HG03108 (cell line): ENCODE results near the gene SLIT3.

ENCODE experiments used
- ATAC-seq: cut with Tn5 transposase; IDR thresholded peaks from one replicate; pipeline ENCODE4 v1.9.1; 2021; ENCODE audit warnings: moderate library complexity; ENCODE audit not compliant: unreplicated experiment

The SLIT3 gene

DNA sequence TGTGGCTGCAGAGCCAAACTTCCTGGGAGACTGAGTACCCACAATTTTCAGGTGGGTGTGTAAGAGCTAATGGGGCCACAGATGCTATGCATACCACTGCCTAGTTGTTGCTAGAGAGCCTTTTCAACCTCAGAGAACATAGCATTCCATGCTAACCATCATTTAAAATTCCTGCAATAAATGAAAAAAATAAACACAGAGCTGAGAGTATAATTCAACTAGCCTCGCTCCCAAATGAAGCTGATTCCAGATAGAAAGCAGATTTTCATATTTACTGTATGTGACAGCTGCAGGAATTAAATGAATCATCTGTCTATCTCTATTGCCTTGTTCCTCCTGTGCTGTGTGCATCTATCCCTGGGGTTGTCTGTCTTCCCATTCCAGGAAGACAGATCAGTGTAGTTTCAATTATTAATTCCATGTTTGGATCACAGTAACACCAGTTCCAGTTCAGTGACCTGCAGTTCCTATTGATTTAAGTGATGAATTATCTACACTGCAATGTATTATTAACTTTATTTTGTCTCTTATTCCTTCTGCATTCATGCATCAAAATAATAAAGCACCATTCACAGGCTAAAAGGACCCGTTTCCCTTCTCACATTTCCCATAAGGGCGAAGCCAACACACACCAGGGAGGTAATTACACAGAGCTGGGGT is 324.5 kb downstream of the SLIT3 start:
- ATAC-seq: no peak

DNA sequence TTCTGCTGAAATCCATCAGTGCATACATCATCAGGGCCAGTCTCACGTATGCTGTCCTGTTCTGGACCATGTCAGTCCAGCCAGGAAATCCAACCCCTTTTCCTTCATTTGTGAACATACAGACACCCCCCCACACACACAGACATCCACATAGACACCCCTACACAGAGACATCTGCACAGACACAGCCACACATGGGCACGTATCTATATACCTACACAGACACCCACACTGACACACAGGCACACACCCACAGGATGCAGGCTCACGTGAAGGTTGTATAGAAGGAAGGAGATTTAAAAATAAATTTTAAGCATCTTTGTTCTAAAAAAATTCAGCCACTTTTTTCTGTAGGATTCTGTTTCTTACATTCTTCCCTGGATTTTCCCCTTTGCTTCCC is 325.6 kb downstream of the SLIT3 start:
- ATAC-seq: no peak

DNA sequence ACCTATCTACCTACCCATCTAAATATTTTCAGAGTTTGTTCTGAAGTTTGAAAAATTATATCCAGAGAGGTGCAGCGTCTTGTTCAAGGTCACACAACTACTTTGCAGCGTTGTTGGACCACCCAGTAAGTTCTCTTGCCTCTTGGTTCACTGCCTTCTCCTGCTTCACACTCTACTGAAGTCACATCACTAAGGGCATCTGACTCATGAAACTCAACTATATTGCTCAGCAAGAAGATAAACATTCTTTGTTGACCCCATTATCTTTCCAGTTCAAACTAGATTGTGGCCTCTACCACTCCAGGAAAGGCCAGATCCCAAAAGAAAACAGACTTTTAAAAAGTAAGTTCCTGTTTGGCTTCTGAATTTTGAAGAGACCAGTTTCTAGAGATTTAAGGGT is 326.9 kb downstream of the SLIT3 start:
- no peak for ATAC-seq

DNA sequence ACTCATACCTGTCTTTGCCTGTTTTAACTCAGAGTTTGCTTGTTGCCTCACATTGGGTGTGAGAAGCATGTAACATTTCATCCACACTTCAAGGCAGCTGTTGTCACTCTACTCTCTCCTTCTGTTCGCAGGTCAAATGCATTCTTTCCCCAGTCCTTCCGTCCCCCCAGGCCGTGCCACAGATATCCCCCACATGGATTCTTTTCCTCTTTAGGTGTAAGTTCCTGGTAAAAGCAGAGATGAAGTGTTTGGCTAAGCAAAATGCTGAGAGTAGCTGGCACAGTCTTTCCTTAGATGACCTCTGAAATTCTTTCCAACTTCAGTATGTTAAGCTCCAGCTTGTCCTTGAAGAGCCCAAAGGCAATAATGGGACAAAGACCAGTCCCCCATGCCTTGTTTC is 328.2 kb downstream of the SLIT3 start:
- ATAC-seq: no peak

DNA sequence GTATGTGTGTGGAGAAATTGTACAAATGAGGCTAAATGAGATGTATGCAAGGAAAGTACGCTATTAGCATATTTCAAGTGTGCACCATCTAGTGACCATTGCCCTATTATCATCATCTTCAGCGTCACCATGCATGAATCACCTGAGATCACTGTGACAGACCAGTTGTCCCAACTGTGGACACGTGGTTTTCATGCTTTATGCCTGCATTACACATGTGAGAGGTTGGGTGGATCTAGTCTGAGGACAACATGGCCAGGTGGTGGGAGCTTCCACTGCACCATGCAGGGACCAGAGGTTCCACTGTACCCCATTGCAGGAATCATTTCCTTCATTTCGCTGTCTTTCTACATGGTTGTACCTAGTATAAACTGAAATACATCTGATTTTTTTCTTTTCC is 329.8 kb downstream of the SLIT3 start:
- ATAC-seq: no peak

DNA sequence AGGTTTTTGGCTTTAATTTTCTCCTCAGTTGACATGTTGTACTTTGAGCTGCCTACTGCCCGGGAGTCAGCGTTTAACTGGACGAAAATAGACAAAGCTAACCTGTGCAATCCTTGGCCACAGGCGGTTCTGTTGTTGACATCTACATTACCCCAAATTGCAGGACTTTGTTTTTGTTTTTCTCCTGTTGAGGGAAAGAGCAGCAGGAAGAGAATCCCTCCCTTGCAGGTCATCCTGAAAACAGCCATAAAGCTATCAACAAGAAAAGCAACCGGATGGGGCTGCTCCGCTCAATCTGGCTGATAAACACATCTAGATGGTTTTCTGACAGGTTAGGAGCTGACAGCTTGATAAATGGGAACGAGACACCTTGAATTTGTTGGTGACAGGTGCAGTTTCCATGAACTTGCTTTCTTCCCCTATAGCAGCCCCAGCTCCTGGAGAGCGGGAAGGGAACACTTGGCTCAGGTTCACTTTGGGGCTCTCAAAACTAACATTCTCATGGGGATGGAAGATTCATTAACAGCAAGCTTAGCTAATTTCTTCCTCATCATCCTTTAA is 331.5 kb downstream of the SLIT3 start:
- no peak for ATAC-seq

DNA sequence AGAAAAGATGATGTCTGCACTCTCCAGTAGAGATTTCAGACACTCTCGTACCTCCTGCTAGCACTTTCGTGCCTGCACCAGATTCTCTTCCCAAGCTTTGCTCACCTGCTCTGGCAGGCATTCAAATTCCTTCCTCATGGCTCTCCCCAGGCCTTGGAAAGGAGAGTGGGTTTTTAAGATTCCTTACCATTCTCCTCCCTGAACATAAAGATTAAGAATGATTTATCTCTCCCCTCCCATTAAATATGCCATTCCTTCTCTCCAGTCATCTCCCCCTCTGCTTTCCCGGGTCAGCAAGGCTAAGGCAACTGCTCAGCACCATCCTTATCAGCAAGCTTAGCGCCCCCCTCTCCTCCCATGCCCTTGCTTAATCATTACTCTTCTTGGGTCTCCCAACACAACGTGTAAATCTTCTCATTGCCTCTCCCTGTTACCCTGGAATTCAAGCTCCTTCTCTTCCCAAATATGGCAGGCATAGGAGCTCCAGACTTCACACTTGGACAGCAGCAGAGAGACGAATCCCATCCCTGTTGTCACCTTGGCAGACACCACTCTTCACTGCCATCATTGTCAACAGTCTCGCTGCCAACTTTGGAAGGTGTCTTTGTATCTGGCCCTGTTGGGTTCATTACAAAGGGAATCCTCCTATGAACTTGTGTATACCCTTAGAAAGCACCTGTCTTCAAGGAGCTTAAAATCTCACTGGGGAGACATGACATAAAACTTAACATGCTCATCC is 332.9 kb downstream of the SLIT3 start:
- no peak for ATAC-seq

DNA sequence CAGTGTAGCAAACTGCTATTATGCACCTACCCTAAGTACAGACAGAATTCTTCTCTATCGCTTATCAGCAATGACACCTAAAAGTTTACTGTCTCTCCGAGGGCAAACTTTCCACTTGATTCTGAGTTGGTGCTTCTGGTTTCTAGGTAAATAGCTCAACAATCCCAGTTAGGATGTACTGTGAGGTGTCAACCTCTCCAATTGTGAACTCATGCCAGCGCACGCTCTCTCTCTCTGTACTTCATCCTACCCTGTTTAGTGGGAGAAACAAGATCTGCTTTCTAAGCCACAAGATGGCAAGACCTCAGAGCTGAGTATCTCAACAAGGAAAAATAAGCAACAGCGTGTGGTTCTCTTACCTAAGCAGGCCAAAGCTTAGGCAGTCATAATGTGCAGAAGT is 335.3 kb downstream of the SLIT3 start:
- ATAC-seq: no peak

DNA sequence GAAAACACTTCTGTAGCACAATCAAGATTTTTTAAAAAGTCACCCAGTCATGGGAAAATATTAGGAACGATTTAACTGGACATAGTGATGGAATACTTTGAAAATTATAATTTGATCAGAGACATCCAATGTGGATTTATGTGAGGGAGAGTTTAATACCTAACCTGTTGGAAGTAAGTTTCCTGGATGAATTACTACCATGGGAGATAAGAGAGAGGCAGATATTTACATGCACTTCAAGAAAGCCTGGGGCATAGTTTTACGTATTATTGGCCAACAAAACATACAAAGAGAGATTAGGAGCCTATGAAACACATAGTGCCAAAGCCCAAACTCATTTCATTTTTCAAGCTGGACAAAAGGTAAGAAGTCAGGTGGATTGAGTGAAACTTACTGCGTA is 336.8 kb downstream of the SLIT3 start:
- no peak for ATAC-seq

DNA sequence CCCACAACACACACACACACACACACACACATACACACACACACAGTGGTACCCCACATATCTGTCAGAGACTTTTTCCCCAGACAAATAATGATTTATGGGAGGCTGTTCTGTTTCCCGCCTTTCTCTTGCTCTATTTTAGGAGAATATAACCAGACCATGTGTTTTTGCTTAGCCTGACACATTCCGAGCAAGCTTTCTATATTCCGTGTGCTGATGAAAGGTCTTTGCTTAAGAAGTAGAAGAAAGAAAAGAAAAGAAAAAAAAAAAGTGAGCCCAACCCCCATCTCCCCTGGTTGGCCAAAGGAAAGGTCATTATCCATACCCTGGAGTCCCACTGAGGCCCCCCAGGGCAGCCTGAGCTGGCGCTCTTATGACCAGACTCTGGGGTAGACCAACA is 338.6 kb downstream of the SLIT3 start:
- no peak for ATAC-seq

DNA sequence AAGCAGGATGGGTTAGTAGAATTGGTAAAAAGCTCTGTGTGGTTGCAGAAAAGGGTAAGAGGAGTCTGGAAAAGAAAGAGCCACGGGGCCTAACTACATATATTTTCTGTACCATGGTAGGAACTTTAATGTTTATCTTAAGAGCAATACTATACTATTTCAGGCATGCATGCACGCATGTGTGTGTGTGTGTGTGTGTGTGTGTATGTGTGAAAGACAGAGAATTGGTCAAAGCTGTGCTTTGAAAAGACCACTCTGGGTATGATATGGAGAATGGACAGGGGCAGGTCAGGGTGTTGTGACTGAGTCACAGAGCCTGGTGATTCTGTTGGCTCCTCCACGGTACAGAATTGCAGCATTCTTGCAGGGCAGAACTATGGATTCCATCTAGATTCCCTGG is 339.3 kb downstream of the SLIT3 start:
- ATAC-seq: no peak

DNA sequence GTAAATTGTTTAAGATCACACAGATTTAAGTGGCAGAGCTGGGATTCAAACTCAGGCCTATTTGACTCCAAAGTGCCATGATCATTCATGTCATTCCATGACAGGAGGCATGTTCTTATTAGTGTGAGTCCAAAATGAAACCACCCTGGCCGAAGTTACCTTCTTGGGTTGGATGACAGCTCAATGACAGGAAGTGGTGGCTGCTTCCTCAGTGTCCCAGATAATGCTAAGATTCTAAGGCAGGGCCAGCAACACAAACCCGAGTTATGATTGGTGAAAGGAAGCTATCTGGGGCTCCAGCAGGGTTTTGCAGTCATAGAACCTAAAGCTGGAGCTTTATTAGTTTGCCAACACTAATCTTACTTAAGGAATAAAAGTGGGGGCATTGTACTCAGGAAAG is 340.4 kb downstream of the SLIT3 start:
- no peak for ATAC-seq

DNA sequence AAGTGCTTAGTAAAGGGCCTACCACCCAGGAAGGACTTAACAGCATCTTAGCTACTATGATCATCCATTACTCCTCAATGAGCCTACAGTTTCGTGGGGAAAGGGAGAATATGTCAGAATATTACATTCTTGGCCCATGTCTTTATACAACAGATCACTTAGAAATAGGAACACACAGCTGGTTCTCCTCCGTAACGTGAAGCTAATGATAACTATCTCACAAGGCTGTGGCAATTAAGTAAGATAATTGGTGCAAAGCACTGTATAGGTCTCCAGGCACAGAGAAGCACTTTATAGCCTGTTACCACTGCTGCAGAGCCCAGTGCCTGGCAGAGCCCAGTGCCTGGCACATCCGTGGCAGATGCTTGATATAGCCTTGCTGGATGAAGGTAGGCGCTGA is 347.6 kb downstream of the SLIT3 start:
- no peak for ATAC-seq

DNA sequence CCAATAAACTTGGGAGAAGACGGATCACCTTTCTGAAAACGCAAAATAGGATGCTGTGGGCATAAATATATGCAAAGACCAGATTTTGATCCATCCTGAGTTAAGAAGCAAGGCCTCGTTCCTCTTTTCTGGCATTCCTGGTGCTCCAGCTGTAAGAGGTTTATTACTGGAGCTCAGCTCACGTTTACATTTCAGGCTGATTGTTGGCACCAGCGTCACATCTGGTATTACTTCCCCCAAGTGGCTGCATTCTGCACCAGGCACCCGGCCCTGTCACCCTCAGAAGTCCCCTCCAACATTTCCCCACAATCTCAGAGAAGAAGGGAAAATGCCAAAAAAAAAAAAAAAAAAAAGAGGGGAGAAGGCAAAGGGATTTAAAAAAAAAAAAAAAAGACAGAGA is 348.7 kb downstream of the SLIT3 start:
- ATAC-seq: no peak

DNA sequence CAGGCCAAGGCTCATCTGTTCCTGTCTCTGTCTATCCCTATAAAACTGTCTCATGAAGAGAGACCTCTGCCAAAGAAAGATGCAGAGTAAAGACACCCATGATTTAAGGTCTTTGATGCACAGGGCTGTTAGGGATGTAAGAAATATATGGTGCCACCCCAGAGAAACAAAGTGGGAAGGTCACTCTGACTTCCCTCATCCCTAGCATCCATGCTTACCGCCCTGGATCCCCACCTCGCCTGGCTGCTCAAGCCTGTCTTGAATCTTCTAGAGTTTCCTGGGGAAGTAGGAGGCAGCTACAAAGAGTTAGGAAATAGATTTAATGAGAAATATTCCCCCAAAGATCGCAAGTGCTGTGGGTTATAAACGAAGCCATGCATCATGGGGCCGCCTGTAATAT is 349.2 kb downstream of the SLIT3 start:
- ATAC-seq: no peak

DNA sequence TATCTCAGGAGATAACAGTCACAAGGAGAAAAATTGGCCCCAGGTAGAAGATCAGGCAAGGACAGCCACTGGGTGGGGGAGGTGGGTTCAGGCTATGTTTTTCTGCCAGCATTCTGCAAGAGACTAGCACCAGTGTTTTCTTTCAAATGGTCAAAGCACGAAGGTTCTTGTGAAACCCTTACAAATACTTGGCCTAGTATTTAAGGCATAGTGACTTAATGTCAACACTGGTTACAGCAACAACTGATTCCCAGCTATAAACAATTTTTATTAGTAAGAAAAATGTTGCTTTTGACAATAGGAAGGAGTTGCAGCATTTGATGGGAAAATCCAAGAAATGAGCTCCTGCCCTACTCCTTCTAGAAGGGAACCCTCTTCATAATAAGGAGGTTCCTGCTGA is 349.6 kb downstream of the SLIT3 start:
- no peak for ATAC-seq

DNA sequence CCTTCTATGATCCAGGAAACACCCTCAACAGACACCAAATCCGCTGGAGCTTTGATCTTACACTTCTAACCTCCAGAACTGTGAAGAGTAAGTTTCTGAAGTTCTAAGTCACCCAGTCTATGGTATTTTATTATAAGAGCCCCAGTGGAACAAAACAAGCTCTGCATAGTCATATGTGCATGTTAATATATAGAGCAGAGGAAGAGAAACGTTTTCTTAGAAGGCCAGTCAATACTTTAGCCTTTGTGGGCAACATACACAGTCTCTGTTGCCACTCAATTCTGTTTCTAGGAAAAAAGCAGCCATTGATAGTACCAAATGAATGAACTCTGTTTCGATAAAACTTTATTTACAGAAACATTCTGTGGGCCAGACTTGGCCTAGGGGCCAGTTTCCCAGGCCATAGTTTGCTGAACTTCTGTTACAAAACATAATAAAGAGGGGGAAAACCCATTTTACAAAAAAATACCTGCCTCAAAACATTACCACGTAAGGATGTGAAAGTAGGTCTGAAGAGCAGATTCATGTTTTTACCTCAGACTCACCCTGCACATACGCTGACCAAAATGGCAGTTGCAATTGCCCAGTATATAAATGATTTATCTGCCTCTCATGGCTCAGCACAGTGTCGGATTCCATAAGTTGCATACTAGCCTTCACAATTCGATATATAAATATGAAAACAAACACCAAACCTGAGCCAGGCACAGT is 350.5 kb downstream of the SLIT3 start:
- ATAC-seq: no peak

DNA sequence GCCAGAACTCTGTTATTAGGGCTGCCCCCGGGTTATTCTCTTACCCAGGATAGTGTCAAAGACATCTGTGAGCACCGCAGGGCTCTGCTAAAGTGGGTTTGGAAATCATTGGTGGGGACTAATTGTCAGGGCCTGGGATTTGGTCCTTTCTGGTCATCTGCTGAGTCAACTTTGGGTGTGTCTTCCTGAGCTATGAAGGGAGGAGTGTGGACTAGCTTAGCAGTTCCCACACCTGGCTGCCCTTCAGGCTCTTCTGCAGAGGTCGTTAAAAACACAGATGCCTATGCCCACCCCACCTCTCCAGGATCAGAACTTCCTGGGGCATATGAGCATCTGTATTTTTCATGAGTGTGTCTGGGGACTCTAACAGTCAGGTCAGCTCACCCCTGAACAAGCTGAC is 352.2 kb downstream of the SLIT3 start:
- ATAC-seq: no peak

DNA sequence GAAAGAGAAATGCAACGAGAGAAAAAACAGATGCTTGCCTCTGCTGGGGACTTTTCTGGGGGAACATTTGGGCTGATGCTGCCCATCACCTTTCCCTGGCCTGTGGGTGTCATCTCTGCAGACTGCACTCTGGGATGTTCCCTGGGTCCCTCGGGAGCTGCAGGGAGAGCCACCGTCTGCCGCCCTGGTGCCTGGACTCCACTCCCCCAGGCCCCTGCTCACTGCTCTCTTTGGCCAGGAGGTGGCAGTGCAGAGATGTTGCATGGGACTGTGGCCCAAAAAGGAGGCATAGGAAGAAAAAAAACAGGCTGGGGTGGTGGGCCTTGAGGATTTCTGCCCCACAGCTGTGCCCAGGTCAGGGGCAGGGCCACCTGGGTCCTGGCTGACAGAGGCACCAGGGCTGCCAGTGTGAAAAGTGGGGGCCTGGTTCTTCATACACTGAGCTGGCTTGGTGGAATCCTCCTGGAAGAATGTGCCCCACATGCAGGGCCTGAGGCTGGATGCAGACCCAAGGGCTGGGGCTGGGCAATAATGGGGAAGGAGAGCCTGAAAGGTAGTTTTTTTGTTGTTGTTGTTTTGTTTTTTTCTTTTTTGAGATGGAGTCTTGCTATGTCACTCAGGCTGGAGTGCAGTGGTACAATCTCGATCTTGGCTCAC is 353.6 kb downstream of the SLIT3 start:
- ATAC-seq: peak; percentile 55

DNA sequence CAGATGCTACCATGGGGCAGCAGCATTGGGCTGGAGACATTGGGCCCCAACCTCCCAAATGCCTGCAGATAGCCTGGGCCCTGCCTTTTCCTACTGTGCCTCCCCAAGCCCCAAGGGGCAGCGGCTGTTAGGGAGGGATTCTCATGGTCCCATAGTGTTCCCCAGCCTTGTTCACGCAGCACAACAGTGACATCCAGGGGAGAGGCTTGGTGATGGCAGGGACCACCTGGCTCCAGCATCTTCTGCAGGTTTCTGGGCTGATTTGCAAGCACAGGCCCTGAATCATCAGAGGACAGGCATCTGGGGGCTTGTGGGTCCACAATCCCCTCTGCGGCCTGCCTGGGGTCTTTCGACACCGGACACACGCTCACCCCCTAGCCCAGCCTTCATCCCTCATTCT is 354.6 kb downstream of the SLIT3 start:
- no peak for ATAC-seq

DNA sequence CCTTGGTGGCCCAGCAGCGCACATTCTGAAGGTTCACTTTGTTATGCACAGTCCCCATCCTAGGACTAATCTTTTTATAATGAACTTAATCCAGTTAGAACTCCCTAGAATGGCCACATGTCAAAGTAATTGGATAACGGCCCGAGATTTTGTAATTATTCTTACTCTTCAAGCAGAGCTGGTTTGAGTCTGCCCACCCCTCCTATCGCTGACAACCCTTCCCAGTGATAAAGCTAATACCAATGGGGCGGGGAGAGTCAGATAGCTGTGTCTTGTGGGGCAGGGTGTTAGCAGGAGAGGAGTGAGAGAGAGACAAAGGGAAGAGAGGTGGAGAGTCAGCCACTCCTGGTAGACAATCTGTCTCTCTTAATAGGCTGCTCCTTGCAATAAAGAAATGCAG is 356.9 kb downstream of the SLIT3 start:
- no peak for ATAC-seq
